GM18867 (cell line): ENCODE results near the gene JSRP1.

Source experiments
- ATAC-seq: cut with Tn5 transposase; IDR thresholded peaks from one replicate; pipeline ENCODE4 v1.9.1; 2021; ENCODE audit warnings: mild to moderate bottlenecking, moderate library complexity; ENCODE audit not compliant: unreplicated experiment

JSRP1 gene

GRCh38 chr19:2233601-2234280 is 22.5 kb downstream of the JSRP1 start:
- no peak for ATAC-seq

GRCh38 chr19:2232286-2233151 is 23.7 kb downstream of the JSRP1 start:
- no peak for ATAC-seq

- ATAC-seq: no peak
These were observed 24.5 kb downstream of the JSRP1 start for GRCh38 chr19:2231621-2232221.

- ATAC-seq: no peak
These were observed 25.2 kb downstream of the JSRP1 start for GRCh38 chr19:2230807-2231533.

GRCh38 chr19:2230033-2230531 is 26.1 kb downstream of the JSRP1 start:
- ATAC-seq: no peak

- no peak for ATAC-seq
These were observed 26.8 kb downstream of the JSRP1 start for GRCh38 chr19:2229103-2230032.

GRCh38 chr19:2228157-2229030 is 27.8 kb downstream of the JSRP1 start:
- ATAC-seq: no peak

GRCh38 chr19:2227415-2228156 is 28.6 kb downstream of the JSRP1 start:
- ATAC-seq: peak; percentile 38

- no peak for ATAC-seq
These were observed 29.3 kb downstream of the JSRP1 start for GRCh38 chr19:2226840-2227360.

- ATAC-seq: no peak
These were observed 30.0 kb downstream of the JSRP1 start for GRCh38 chr19:2226051-2226839.

- ATAC-seq: no peak
These were observed 30.7 kb downstream of the JSRP1 start for GRCh38 chr19:2225415-2226050.

GRCh38 chr19:2224754-2225349 is 31.4 kb downstream of the JSRP1 start:
- no peak for ATAC-seq

GRCh38 chr19:2223959-2224358 is 32.3 kb downstream of the JSRP1 start:
- ATAC-seq: no peak

- ATAC-seq: no peak
These were observed 32.8 kb downstream of the JSRP1 start for GRCh38 chr19:2223391-2223790.

GRCh38 chr19:2221918-2222317 is 34.3 kb downstream of the JSRP1 start:
- ATAC-seq: no peak

GRCh38 chr19:2221250-2221831 is 34.9 kb downstream of the JSRP1 start:
- ATAC-seq: no peak
